MV-4-11 (cell line): Measurements from ENCODE around the gene GRID2.
"Not testable (repeated sequence)": the region's sequence is repeated elsewhere in the genome, so short reads cannot be mapped to it uniquely, and the experiment has no call there.

ENCODE experiments used
- DNase-seq: peaks from one replicate; lab custom pipeline; 2025; lab: John Stamatoyannopoulos, UW

GRID2 gene

DNA sequence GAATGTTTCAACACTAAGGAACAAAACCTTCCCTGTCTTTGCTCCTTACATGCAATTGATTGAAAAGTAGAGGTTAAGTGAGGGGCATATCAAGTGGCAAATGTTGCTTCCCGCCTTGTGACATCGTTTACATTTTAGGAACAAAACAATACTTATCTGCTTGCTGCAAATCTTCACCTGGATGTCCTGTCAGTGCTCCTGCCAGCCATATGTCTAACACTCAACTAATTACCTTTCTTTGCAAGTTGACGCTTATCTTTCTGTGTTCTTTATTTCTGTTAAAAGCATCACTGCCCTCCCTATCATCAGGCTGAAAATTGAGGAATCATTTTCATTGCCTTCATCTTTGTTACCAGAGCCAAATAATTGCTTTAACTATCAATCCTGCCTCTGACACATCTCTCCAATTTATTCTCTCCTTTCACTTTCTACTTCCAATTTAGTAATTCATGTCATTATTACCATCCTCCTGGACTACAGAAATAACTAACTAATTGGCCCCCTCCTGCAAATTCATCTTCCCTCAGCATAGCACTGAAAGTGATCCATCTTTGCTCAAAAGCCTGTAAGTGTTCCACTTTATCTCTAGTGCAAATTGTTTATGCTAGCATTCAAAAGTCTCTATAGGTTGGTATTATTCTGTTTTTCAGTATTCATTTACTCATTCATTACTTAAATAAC lies 1226.1 kb downstream of the GRID2 start:
- DNase-seq, result no peak

DNA sequence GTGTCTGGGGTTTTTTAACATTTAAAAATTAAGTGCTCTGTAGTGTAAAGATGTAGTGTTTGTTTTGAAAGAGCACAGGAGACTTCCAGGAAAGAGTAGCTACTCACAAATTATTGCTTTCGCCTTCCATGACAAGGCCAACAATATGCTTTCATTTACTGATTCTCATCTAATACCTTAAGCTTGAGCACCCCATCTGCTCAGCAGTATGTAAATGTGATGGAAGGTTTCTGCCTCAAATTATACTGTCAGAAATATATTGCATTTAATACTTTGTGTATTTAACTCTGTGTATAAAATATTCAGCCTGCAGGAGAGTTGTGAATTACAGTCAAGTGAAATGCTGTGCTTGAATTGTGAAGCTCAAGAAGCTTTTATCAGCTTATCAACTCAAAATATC lies 1228.5 kb downstream of the GRID2 start:
- DNase-seq, result no peak

DNA sequence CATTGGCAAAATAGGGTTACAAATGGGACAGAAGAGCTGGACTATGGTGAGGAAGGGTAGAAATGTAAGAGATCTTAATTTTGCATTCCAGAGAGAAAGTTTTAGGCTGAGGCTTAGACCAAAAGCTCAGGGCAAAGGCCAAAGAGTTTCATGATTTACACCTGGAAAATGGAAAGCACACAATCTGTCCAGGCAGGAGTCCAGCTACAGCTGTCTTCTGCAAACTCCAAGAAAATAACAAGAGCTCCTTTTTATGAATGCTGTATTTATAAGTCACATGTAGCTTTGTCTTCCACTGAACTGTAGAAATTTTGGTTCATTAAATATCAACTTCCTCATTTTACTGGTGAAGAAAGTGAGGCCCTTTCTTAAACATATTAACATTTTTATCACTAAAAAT lies 1236.8 kb downstream of the GRID2 start:
- DNase-seq, result no peak

DNA sequence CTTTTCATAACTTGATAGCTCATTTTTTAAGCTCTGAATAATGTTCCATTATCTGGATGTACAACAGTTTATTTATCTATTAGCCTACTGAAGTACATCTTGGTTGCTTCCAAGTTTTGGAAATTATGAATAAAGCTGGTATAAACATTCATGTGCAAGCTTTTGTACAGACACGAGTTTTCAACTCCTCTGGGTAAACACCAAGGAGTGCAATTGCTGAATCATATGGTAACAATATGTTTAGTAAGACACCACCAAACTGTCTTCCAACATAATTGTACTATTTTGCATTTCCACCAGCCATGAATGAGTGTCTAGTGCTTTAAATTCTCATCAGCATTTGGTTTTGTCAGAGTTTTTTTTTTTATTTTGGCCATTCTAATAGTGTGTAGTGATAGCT lies 1258.1 kb downstream of the GRID2 start:
- DNase-seq, result no peak

DNA sequence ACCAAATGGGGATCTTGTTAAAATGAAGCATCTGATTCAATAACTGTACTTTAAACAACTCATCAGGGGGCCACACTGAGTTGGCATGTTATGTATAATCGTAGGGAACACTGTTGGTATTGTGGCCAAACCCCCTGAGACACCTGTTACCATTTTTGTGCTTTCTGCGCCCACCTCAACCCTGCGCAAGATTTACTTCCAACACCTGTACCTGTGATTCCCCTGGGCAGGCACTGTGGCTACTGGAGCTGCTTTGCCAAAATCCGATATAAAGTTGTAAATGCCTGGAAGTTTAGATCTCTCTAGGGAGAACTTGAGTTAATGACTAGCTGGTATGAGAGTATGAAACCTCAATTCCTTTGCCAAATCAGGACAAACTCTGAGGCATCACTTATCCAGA lies 1265.0 kb downstream of the GRID2 start:
- no peak for DNase-seq

DNA sequence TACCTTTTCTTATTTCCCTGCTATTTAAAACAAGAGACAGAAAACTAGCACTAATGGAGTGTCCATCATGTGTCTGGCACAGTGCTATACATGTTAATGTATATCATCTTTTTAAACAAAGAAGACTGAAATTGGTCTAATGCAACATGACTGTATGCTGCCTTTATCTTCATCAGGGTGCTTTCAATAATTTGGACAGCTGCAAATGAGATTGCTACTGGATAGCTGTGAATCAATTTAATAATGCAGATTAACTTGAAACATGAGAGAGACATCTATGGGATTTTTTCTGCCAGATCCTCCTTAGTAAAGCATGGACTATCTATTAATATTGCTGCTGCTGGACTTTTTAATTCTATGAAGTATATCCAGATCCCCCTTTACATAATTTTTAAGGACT lies 1269.5 kb downstream of the GRID2 start:
- DNase-seq, result no peak

DNA sequence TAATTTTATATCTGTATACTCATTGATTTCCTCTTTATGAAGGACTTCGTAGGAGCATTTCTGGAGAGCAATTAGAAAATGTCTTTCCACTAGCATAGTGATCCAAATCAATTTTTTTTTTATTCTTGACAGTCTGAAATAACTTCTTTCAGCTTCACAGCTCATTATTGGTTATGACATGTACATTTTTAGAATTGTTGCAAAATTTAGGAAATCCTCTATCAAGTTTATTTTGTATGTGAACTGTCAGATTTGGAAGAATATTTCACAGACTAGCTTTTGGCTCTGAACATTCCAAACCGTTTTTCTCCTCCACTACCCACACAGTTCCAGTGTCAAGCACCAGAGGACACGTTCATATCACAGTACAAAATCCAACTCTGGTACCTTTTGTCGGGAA lies 1275.2 kb downstream of the GRID2 start:
- DNase-seq, result no peak

DNA sequence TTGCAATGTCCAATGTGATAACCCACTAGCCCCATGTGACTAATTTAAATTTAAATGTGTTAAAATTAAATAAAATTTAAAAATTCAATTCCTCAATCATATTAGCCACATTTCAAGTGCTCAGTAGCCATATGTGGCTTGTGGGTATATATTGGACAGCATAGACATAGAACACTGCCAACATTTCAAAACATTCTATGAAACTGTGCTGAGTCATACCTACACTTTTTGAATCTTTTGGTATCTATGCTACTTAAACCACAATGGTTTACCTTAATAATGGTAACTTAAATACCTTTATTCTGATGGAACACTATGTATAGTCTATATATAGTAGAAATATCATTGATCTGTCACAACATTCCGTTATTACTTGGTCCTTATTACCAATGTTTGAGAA lies 1301.4 kb downstream of the GRID2 start:
- DNase-seq, result no peak

DNA sequence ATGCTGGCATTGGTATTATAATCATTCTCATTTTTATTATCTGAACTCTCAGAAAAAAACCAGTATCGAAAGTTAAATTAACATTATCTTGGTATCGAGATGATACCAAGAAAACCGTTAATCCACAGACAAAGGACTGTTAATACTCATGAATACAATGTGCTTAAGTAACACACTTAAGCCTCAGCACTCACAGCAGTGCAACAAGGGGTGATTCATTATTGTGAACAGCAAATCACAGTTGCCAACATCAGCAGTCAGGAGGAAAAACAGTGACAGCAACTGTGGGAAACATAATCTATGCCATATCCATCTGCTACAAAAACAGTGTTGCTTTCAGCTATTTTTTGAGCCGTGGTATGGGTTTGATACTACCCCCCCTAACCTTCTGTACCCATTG lies 1313.8 kb downstream of the GRID2 start:
- DNase-seq, result no peak

DNA sequence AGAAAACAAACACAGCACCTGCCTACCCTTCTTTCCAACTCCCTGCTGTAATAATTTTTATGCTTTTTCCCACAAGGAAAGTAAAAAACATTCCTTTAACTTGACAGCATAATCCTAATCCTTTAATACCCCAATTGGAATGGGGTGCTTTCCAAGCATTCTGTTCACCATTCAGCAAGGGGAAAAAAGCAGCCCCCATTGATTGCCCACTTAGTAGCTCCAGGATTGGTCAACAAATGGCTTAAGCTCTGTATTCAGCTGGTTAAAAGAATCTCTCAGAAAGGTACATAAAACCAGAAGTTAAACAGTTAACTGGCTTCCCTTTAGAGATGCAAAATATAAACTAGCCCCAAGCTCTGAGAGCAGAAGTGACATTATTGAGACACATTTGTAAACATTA lies 1330.0 kb downstream of the GRID2 start:
- DNase-seq, result no peak

DNA sequence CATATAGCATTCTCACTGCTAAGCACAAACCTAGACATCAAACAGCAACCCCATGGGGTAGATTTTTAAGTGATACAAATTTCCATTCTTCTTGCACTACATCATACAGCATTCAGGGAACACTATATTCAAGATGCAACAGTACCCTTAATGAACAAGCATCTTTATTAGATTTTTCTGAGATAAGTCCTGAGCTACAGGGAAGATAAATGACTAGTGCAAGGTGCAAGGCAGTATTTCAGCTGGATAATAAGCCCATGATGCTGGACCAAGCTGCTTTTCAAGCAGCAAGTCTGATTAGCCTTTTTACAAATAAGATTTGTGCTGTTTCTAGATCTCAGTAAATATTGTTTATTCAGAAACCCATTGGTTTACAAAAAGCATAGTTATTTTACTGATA lies 1332.2 kb downstream of the GRID2 start:
- DNase-seq, result no peak

DNA sequence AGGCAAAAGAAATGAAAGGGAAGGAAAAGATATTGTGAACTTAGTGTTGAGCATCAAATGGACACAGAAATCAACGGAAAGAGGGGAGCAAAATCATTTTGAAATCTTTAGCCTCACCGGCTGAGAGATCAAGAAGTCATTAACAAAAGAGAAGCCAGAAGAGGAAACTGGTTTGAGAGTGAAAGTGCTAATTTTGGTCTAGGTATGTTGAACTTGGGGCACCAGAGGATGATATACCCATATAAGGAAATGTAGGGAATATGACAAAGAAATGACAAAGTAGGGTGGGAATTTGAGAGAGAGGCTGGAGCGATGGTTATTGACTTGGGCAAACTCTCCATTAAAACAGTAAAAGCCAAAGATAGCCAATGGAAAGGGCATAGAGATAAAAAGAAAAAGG lies 1341.4 kb downstream of the GRID2 start:
- no peak for DNase-seq

DNA sequence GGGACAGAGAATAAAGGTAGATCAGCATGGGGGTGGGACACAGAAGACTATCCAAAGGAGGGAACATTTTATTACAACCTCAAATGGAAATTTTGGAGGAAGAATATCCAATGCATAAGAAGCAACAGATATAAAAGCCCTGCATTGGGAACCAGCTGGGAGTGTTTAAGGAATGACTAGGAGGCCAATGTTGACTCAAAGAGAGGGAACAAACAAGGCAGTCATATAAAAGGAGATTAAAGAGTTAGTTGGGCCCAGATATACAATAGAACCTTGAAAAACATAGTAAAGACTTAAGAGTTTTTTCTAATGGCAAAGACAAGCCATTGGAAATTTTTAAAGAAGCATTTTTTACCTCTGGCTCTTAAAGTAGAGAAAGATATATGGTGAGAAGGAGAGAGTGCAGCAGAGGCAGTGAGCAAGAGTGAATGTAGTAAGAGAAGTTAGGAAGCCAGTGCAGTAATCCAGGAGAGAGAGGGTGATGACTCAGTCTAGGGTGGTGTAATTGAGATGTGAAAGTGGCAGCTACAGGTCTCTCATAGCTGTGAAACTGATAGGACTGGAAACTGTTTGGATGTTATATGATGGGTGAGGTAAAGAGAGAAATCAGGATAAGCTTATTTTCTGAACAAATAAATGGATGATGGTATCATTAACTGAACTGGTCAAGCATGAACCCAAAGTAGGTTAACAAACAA lies 1342.6 kb downstream of the GRID2 start:
- DNase-seq, result peak; percentile 22

DNA sequence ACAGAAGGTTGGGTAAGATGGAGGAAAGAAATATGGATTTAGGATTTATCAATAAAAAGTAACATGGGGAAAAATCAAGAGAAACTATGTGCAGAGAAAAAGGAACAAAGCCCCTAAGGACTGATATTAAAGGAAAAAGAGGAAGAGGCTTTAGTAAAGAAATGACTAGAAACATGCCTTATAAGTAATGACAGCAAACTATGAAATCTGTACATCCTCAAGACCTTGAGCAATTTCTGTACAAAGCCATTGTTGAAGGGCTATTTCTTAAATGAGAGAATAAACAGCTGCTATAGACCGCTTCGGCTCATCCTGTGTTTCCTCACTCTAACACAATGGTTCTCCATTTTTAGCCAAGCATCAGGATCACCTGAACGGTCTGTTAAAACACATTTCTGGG lies 1344.5 kb downstream of the GRID2 start:
- peak; percentile 47 for DNase-seq

DNA sequence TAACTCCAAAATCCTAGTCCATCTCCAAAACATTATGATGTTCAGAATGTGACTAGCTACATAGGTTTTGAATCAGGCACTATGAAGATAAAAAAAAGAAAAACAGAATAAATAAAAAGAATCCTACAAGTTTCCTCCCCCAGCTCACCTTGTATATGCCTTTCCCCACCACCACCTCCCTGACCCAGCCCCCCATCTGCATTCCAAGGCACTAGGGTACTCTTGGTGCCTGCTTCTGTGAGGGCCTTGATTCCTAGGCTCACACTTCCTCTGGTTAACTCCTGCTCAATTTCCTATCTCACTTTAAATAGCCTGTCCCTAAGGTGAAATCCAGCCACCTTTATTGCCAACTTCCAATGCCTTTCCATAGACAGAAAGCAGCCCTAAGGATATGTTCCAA lies 1346.1 kb downstream of the GRID2 start:
- no peak for DNase-seq

DNA sequence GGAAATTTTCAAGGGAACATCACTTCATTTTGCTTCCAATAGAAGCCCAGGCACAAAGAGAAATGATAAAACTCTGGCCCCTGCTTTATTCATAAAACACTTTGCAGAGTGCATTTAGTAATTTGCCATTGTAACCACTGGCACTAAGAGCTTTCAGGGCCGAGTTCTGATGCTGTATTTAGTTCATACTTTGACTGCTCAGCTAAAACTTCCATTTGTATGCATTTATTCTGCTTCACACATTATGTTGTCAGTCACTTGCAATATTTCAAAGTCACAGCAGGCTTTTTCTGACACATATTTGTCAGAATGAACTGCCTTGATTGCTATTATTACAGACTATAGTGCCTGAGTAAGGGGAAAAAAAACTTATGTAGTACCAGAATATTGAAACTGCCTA lies 1350.4 kb downstream of the GRID2 start:
- DNase-seq, result no peak

DNA sequence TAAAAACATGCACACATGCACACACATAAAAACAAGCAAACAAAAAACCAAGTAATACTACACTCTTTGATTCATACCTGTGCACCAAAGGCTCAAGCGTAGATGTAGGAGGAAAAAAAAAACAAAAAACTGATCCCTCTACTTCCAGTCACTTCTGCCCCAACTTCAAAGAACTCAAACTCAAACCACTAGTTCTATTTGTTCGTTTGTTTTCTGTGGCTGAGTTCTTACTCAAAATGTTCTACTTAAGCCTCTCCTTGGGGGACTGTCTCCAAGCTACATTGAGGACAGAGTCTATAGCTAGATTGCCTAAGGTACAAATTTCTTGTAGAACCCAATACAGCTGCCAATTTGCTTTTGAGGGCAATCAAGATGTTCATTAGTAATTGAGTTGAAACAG lies 1353.8 kb downstream of the GRID2 start:
- no peak for DNase-seq

DNA sequence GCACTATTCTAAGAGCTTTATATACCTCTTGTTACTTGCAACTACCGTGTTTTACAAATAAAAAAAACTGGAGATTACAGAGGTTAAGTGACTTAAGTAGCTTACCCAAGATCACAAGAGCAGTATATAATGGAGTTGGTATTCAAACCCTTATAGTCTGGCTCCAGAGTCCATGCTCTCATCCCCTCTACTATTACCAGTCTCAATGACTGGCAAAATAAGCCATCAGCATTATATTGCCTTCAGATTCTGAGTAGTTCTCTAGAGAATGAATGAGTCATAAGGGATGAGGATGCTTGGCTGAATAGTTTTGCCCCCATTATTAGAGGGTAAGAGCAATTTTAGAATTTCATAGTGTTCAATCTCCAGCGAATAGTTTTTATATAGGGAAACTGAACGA lies 1354.7 kb downstream of the GRID2 start:
- DNase-seq, result no peak

DNA sequence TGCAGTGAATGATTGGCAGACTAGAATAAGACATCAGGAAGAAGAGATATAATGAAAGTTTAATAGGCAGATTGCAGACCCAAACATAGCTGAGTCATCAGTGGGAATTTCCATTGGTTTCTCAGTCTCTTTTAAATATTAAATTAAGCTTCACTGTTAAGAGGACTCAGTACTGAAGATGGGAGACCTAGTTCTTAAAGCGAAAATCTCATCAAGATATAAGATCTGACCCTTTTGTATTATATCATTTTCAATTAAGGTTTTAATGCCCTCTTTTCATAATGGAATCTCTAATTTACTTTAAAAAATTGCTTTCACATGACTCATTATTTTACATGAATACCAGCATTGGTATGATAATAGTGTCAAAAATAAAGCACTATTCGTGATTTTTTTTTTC lies 1355.9 kb downstream of the GRID2 start:
- DNase-seq, result no peak

DNA sequence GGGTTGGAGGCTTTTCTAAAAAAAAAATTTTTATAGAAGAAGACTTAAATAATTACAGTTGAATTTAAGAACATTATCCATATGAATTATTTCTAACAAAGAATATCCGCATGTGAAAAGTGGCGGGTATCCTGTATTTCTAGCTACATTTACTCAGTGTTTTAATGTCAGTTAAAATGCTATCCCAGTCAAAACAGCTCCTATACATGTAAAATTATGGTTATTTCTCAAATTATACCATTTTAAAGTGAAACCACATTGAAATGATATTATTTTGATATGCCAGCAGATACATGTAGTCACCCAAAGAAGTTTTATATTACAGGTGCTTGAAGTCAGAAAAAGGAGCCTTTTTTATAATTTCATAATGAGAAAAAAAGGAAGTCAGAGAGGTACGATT lies 1356.3 kb downstream of the GRID2 start:
- DNase-seq, result no peak

DNA sequence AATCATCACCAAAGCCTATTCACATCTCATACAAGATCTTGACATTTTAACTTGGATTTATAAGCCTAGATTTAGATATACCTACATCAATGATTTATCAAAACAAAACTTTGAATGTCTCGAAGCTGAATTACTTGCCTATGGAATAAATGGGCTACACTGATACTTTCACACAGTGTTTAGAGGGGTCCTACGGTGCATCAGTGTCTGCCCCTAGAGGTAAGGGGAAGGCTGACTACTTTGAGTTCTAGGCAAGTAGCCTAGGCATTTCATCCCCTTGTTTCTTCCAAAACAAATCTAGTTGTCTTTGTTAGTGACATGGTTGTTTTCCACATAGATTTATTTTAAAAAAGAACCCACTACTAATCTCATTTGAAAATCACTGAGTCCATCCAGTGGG lies 1366.7 kb downstream of the GRID2 start:
- DNase-seq, result no peak

DNA sequence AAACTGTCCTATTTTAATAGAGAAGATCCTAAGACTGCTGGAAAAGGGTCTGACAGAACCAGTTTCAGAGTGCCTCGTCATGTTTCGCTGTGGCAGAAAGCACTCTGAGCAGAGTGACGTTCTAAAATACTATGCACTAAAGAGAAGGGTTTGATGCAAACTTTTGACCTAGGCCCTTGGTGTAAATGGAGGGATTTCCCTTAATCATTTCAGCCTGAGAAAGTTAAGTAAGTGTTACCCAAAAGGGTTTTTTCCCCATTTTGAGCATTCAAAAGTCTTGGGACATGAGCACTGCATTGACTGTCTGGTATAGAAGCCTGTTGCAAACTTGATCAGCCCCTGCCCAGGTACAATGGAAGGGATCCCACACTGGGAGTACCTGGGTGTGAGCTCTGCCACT lies 1367.3 kb downstream of the GRID2 start:
- DNase-seq, result no peak

DNA sequence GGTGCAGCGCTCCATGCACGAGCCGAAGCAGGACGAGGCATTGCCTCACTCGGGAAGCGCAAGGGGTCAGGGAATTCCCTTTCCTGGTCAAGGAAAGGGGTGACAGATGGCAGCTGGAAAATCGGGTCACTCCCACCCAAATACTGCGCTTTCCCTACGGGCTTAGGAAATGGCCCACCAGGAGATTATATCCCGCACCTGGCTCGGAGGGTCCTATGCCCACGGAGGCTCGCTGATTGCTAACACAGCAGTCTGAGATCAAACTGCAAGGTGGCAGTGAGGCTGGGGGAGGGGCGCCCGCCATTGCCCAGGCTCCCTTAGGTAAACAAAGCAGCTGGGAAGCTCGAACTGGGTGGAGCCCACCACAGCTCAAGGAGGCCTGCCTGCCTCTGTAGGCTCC lies 1373.2 kb downstream of the GRID2 start:
- DNase-seq, result not testable (repeated sequence)

DNA sequence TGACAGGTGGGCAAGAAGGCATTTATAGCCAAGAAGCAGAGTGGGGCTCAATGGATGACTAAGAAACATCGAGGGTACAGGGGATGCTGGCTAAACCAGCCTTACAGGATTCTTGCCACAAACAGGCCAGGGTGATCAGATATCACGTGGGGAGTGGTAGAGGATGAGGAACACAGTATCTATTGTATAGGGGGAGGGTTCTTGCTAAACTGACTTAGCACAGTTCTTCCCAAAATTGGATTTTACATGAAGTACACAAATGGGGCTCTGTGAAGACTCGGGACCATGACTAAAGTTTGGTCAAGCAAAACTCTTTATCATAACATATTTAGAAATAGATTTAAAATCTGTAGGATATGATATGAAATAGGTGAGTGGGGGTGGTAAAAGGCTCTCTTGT lies 1380.8 kb downstream of the GRID2 start:
- DNase-seq, result no peak
